HG03159 (cell line): Measurements from ENCODE around the gene ADCY2.

Experiments used
- ATAC-seq: cut with Tn5 transposase; IDR thresholded peaks from one replicate; pipeline ENCODE4 v1.9.1; 2021; ENCODE audit warnings: mild to moderate bottlenecking, moderate library complexity; ENCODE audit not compliant: unreplicated experiment

ADCY2 gene

GRCh38 chr5:7772141-7772540 lies 376.2 kb downstream of the ADCY2 start:
- no peak for ATAC-seq

DNA sequence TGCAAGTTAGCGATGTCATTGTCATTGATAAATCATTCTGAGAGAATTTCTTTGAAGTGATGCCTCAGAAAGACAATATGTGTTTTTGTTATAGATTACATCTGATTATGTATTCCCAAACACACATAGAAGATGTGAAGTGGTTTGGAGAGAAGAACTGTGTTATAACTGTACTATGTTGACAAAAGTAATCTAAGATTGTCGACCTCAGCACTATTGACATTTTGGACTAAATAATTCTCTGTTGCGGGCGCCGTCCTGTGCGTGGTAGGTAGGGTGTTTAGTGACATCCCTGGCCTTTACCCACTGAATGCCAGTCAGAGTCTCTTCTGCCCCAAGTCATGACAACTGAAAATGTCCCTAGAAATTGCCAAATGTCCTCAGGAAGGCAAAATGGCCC lies 377.2 kb downstream of the ADCY2 start:
- ATAC-seq, result no peak

DNA sequence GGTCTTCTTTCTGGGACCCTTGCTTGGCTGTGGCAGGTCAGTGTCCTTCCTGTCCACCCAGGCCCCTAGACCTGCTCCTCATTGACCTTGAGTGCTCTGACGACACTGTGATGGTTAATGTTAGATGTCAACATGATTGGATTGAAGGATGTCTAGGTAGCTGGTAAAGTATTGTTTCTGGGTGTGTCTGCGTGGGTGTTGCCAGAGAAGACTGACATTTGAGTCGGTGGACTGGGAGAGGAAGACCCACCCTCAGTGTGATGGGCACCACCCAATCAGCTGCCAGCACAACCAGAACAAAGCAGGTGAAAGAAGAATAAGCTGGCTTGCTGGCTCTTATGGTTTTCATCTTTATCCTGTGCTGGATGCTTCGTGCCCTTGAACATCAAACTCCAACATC lies 380.5 kb downstream of the ADCY2 start:
- no peak for ATAC-seq

DNA sequence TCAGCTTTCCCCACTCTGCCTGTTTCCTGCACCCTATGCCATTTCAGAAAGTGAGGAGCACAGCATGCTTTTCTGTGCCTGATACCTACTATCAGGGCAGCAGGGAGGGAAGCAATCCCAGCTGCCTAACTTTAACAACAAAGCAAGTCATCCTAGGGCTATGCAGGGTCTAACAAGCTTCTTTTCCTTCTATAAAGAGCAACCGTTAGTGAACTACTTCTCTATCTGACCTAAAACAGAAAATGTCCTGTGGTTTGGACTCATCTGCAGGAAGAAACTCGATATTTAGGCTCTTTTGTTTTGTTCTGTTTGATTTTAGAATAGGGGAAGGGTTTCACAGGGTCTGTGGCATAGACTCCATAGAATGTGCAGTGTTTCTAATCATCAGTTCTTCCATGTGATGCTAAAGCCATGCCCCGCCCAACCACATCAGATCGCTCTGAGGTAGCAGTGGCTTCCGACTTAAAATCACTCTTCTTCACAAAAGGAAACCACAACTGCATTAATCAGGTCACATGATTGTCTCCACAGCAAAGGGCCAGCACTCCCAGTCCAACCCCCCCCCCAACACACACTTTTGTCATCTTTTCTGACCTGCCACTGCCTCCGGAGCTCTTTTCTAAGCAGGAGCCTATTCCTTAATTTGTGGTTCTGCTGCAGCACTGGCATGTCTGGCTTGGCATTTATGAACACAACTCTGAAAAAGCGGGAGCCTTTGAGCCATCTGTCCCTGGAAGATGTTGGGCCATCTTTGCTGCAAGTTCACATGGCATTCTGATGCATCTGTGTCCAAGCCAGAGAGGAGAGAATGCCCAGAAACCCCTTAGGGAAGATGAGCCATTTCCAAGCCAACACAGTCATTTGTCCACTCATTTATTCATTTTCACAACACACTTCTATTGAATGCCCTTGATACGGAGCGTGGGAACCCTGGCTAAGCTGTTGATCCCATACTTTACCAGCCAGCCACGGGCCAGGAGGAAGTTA lies 383.4 kb downstream of the ADCY2 start:
- peak; percentile 67 for ATAC-seq

GRCh38 chr5:7781899-7782298 lies 386.0 kb downstream of the ADCY2 start:
- no peak for ATAC-seq

DNA sequence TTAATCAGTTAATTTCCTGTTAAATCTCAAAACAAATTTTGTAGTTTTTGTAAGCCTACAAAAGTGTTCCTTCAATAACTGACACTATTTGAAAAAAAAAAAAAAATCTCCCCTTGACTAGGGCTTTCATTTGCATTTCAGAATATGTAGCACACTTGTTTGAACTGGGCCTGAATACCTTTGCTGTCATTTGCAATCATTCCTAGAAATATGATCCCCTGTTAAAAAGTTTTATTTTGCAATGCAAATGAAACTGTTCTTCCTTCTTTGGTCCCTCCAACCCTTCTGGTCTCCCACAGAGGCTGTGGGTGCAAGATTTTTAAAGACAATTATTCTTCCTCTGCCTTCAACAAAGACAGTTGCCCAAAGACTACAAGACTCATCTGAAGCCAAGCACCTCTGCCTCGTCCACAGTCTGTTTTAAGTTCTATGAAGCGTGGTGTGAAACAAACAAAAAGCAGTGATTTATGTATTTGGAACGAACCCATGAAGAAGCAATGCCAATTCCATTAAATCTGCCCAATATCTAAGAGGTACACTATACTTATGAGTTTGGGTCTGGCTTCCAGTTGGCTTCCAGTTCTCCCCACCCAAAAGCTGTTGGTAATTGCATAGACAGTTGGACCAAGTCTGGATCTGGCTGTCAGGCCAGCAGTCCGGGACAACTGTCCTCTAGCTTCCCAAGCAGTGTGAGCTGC lies 388.9 kb downstream of the ADCY2 start:
- no peak for ATAC-seq

DNA sequence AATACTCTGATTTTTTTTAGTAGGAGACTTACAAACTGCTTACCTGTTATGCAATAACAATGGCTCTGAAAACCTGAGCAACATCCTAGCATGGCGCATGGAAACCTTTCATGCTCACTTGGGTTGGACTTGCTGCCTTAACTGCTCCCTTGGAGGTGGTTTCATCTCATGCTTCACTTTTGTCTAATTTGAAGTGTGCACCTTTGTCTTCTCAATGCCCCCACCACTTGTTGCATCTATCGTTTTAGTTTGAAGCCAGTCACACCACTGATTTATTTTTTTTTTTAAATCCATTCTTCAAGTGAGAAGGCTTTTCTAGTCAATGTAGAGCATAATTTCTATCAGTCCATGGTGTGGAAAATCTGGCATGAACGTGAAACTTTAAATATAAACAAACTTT lies 391.8 kb downstream of the ADCY2 start:
- ATAC-seq, result no peak

GRCh38 chr5:7789567-7789966 lies 393.6 kb downstream of the ADCY2 start:
- ATAC-seq, result no peak

DNA sequence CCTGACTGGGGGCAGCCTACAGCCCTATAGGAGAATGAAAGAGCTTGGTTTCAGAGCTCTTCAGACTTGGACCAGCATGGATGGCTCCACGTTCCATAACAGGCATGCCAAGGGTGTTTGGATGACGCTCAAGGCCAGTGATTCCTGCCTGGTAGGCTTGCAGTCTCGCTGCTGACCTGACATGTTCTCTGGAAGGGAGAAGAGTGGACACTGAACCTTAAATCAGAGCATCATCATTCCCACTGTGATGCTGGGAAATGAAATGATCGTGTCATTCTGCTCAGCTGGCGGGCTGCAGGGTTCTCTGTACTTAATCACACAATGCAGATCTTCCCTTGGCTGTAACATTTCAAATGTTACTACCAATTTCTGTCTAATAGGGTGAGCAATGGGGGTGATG lies 398.0 kb downstream of the ADCY2 start:
- ATAC-seq, result no peak

DNA sequence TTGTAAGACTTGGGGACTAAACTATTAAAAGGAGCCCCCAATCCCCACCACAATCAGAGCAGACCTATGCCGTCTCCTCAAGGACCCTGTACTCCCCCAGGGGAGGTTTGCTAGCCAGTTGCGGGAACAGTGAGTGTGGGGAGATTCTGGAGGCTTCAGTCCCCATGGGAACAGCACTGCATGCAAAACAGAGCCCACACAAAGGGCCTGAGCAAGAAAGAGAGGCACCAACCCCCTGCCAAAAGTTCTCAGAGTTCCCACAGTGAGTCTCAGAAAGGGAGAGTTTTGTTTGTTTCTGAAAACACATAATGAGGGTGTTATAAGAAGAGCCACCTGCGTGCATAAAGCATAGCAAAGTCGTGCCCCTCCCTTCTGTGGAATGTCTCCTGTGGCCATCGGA lies 398.4 kb downstream of the ADCY2 start:
- ATAC-seq, result peak; percentile 79

- ATAC-seq, result peak; percentile 10
Observed at GRCh38 chr5:7794823-7795222, 398.9 kb downstream of the ADCY2 start.

- ATAC-seq, result no peak
Observed at GRCh38 chr5:7795306-7795705, 399.4 kb downstream of the ADCY2 start.

DNA sequence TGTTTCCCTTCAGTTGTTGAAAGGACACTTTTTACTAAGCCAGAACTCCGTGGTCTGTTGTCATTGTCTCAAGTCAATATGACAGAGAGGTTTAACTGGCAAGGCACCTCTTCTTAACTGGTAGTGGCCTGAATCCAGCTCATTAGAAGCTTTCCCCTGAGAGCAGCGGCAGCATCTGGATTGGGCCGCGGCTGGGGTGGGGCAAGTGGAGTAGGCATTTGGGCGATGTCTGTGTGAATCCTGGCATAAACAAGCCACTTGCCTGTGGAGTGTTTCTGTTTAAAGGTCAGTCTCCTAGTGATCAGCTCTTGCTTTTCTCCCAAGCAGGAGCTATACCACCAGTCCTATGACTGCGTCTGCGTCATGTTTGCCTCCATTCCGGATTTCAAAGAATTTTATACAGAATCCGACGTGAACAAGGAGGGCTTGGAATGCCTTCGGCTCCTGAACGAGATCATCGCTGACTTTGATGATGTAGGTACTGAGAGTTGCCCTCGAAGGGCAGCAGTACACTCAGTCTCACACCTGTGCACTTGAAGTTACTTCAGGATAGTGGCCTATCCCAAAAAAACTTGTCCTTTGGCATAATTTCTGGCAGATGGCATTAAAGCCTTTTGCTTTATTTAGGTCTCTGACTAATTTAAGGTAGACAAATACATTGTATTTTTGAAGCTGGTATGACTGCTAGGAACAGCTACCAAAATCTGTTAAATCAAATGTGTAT lies 406.1 kb downstream of the ADCY2 start:
- no peak for ATAC-seq

DNA sequence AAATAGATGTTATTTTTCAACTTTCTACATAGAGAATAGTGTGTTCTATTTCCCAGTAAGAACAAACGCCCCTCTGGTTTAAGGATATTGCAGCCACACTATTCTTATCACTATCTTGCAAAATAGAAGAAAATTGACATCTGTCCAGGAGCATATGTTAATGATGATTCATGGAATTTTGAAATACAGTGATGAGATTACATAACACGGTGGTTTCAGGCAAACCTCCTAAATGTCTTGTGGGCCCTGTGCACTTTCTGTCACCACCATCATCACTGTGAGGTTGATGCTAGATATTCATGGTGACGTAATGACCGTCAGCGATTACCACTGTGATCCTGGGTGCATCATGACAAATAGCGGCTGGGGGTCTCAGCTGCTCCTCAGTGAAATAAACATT lies 406.9 kb downstream of the ADCY2 start:
- ATAC-seq, result no peak

DNA sequence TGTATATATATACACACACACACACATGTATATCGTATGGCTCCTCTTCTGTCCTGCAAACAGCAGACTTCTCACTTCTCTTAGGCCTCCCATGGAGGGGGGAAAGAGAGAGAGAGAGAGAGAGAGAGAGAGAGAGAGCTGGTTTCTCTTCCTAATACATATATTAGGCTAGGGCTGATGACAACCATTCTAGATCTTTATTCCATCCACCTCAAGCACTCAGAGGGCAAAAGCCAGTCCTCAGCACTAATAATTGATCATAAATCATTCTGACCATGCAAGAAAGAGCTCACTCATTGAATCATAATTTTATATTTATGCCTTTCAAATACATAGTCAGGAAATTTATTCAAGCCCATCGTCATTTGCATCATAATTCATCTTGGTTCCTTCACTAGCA lies 408.0 kb downstream of the ADCY2 start:
- no peak for ATAC-seq

DNA sequence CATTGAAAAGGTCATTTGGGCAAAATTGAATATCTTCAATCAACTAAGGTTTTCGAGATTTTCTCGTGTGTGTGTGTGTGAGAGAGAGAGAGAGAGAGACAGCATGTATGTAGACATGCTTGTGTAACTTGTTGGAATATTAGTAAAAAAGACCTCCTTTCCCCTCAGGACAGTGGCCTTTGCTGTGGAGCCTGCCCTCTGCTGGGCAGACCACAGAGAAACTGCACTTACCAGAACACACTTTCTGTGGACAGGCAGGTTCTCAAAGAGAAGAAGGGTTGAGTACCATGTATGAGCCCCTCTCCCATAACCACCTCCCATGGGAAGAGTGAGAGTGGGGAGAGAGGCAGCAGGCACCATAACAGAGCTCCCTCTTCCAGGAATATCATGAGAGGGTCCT lies 409.4 kb downstream of the ADCY2 start:
- no peak for ATAC-seq

DNA sequence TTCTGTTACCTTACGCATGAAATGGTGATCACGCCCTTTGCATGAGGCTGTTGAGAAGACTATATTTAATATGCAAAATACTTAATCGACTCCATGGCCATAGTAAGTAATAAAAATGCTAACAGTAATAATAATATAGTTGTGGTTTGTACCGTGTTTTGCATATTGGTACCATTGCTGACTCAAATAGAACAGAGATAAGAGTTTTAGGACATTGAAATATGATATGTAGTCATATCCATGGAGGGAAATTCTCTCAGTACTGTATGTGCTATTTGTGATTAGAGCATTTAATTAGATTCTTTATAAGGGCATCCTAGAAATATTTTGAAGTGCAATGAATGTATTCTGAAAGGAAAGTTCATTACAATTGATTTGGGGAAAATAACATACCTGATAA lies 413.1 kb downstream of the ADCY2 start:
- no peak for ATAC-seq

- ATAC-seq, result no peak
Observed at GRCh38 chr5:7811715-7812114, 415.8 kb downstream of the ADCY2 start.

DNA sequence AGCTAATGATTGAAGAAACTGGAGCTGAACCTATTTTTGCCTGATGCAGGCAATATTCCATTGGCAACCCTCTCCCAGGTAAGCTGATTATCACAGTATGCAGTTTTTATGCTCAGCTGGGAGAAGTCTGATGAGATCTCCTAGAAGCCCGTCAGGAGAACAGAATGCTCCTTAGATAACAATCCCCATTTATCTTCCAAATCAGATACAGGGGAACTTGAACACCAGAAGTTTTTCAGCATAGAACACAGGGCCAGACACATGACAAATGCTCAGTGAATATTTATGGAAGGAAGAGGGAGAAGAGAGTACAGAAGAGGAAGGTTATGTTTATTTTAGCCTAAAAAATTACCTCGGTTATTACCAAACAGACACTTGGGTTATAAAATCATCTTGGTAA lies 417.1 kb downstream of the ADCY2 start:
- no peak for ATAC-seq

- ATAC-seq, result no peak
Observed at GRCh38 chr5:7813576-7813975, 417.6 kb downstream of the ADCY2 start.

- ATAC-seq, result no peak
Observed at GRCh38 chr5:7814816-7815215, 418.9 kb downstream of the ADCY2 start.
